ENCODE results near the gene LRRN4CL. TPM values are rescaled to one million over a fixed set of nuclear protein-coding genes. Genes with fewer than 3 reads are reported as not detected.

The LRRN4CL gene
- total and polyA plus RNA-seq, 2 of the 8 experiments (the other 6 are each of a cell fraction or from before 2014, with no cell fraction given) = 0.05 to 0.26 TPM

DNA sequence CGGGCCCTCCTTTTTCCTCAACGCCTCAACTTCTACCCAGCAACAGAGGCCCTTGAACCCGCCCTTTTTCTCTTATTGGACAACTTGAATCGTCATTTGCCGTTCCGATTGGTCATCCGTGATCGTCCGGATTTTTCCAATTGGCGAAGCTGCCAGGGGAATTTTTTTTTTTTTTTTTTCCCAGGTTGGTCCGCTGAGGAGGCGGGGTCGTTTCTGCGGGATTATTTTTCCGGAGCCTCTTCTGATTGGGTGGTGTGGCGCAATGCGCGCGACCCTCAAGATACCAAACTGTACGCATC, 38.5 kb upstream of the LRRN4CL start (continued):
- TF ChIP-seq, protein P1, sequence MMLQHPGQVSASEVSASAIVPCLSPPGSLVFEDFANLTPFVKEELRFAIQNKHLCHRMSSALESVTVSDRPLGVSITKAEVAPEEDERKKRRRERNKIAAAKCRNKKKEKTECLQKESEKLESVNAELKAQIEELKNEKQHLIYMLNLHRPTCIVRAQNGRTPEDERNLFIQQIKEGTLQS (IDR thresholded peaks at IDR 0.05; ENCODE audit: insufficient read depth, low read depth, low read length) = no peak

Measured in H1 (cell line).